ENCODE data around the gene LAPTM5.
"Not testable (repeated sequence)": the region's sequence is repeated elsewhere in the genome, so short reads cannot be mapped to it uniquely, and the experiment has no call there.

LAPTM5 gene

DNA sequence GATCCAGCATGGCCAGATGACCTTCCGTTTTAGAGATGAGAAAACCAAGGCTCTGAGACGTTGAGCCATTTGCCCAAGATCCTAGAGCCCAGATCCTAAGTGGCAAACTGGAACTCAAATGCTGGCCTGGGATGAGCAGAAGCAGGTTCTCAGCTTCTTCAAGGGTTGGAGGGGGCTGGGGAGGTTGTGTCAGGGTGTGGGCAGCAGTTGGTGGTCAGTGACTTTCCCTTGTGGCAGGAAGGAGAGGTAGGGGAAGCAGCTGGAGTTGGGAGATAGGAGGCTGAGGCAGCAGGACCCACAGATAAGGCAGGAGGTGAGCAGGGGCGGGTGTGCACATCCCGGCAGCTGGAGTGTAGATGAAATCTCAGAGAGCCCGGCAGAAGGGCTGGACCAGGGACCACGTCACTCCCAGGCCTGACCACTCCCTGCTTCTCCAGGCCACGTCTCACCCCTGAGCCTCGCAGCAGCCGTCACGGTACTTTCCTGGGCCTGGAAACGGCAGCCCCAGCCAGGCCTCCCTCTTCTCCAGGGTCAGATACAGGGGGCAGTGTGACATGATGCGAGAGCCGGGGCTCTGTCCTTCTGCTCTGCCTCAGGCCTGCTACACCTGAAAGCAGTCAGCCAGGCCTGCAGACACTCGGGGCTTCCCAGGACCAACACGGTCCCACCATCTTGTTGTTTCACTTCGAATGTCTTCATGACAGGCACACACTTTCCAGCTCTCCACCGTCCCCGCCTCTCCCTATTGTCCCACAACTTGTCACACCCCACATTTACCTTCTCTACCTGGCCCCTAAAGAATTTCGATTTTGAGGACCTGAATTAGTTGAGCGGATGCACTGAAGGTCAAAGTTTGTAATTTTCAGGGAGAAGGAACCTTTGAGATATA is 11.5 kb upstream of the LAPTM5 start:
- Mint-ChIP-seq H3K4me1 (peaks cover 33 to 59% of the 10 kb centered on the region in 2 donors), H3K27me3 (no peaks in the 10 kb centered on the region), H3K9me3 (no peaks in the 10 kb centered on the region), H3K4me3 (no peak overlapping the region), H3K36me3 (peaks cover 0 to 1% of the 10 kb centered on the region in 2 donors), H3K27ac (peak overlapping the region; percentile 66)
- DNase-seq (no peak), ATAC-seq (replicated peaks) (no peak)

DNA sequence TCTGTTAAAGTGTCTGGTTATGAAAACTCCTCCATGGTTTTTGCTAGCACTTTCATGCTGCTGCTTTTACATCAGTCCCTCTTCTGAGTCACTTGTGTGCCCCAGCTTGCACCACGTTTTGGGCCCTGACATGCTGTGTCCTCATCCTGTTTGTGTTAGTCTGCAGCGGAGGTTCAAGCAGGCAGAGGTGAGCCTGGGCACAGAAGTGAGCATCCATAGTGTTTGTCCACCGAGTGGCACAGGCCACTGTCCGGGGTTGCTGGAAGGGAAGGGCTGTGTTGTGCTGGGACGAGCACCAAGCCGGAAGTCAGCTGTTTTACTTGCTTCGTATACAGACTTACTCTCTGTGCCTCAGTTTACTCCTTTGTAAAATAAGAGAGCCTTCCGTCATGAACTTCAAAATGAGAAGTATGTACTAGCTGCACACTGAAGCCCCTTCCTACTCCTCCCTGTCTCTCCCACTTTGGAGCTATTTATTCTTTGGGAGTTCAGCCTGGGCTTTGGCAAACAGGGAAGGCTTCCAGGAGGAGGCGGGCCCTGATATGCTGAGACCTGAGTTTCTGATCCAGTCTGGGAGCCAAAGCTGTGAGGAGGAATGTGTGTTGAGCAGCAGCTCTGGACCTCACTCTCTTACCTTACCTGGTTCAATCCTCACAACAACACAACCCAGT is 10.7 kb upstream of the LAPTM5 start:
- peaks cover 34 to 59% of the 10 kb centered on the region in 2 donors for H3K4me1 Mint-ChIP-seq
- ATAC-seq (replicated peaks) = no peak
- no peaks in the 10 kb centered on the region for H3K27me3 Mint-ChIP-seq
- H3K36me3 Mint-ChIP-seq = peaks cover 0 to 1% of the 10 kb centered on the region in 2 donors
- peak overlapping the region; percentile 43 for H3K27ac Mint-ChIP-seq
- no peaks in the 10 kb centered on the region for H3K9me3 Mint-ChIP-seq
- H3K4me3 Mint-ChIP-seq = no peak overlapping the region
- DNase-seq = no peak

GRCh38 chr1:30766948-30767347 is 9.4 kb upstream of the LAPTM5 start:
- not testable (repeated sequence) for ATAC-seq (replicated peaks); H3K9me3 Mint-ChIP-seq; DNase-seq; H3K4me3 Mint-ChIP-seq; H3K27me3 Mint-ChIP-seq; H3K27ac Mint-ChIP-seq; H3K36me3 Mint-ChIP-seq
- H3K4me1 Mint-ChIP-seq = peaks cover 44 to 72% of the 10 kb centered on the region in 2 donors

- Mint-ChIP-seq H3K4me1 (peaks cover 55 to 79% of the 10 kb centered on the region in 2 donors), H3K27me3 (no peaks in the 10 kb centered on the region), H3K27ac (peak overlapping the region; percentile 83), H3K4me3 (no peak overlapping the region), H3K9me3 (no peaks in the 10 kb centered on the region), H3K36me3 (no peaks in the 10 kb centered on the region)
- DNase-seq (no peak), ATAC-seq (replicated peaks) (peak in 1 of 2 donors; percentile 17)
Observed at GRCh38 chr1:30765556-30766434, 8.2 kb upstream of the LAPTM5 start.

DNA sequence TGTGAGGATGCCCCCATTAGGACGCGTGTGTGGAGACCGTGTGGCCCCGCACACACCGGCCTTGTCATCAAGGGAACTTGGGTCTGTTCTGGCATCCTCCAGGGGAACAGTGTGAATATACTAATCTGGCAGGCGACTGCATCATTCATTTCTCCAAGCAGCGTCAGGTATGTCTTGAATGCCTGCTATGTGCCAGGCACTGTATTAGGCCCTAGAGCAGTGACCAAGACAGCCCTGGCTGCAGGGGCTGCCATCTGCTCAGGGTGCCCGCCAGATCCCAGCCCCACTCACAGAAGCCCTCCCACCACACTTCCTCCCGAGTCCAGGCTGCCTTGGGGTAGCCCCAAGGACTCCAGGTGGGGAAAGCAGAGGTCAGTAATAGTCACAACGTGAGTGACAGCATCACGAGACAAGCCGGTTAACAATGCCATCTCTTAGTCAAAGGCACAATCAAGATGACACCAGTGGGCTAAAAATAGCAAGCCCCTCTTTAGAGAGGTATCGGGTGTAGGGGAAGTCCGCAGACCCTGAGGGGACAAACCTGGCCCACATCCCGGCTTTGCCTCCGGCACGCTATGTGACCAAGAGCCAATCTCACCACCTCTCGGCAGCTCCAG is 7.5 kb upstream of the LAPTM5 start:
- peaks cover 61 to 84% of the 10 kb centered on the region in 2 donors for H3K4me1 Mint-ChIP-seq
- DNase-seq = no peak
- peak; percentile 5 to 18 for ATAC-seq (replicated peaks)
- H3K27ac Mint-ChIP-seq = peak overlapping the region; percentile 87
- peak overlapping the region in 1 of 2 donors; percentile 35 for H3K4me3 Mint-ChIP-seq
- H3K9me3 Mint-ChIP-seq = no peaks in the 10 kb centered on the region
- H3K27me3 Mint-ChIP-seq = no peaks in the 10 kb centered on the region
- no peaks in the 10 kb centered on the region for H3K36me3 Mint-ChIP-seq

- Mint-ChIP-seq H3K27me3 (no peaks in the 10 kb centered on the region), H3K4me3 (no peak overlapping the region), H3K27ac (peak overlapping the region; percentile 94)
Observed at GRCh38 chr1:30764396-30764795, 6.8 kb upstream of the LAPTM5 start.

GRCh38 chr1:30763651-30764248 is 6.2 kb upstream of the LAPTM5 start:
- Mint-ChIP-seq H3K27ac (peak overlapping the region; percentile 94), H3K9me3 (no peaks in the 10 kb centered on the region), H3K4me1 (peaks cover 63 to 86% of the 10 kb centered on the region in 2 donors), H3K27me3 (no peaks in the 10 kb centered on the region), H3K4me3 (peak overlapping the region in 1 of 2 donors; percentile 41), H3K36me3 (no peaks in the 10 kb centered on the region)
- no peak for ATAC-seq (replicated peaks)
- no peak for DNase-seq

More at GRCh38 chr1:30764396-30764795, 6.8 kb upstream of the LAPTM5 start:
- ATAC-seq (replicated peaks) (no peak), DNase-seq (no peak)
- Mint-ChIP-seq H3K36me3 (no peaks in the 10 kb centered on the region), H3K9me3 (no peaks in the 10 kb centered on the region), H3K4me1 (peaks cover 65 to 86% of the 10 kb centered on the region in 2 donors)

GRCh38 chr1:30762930-30763650 is 5.5 kb upstream of the LAPTM5 start:
- H3K4me1 Mint-ChIP-seq = peaks cover 66 to 86% of the 10 kb centered on the region in 2 donors

DNA sequence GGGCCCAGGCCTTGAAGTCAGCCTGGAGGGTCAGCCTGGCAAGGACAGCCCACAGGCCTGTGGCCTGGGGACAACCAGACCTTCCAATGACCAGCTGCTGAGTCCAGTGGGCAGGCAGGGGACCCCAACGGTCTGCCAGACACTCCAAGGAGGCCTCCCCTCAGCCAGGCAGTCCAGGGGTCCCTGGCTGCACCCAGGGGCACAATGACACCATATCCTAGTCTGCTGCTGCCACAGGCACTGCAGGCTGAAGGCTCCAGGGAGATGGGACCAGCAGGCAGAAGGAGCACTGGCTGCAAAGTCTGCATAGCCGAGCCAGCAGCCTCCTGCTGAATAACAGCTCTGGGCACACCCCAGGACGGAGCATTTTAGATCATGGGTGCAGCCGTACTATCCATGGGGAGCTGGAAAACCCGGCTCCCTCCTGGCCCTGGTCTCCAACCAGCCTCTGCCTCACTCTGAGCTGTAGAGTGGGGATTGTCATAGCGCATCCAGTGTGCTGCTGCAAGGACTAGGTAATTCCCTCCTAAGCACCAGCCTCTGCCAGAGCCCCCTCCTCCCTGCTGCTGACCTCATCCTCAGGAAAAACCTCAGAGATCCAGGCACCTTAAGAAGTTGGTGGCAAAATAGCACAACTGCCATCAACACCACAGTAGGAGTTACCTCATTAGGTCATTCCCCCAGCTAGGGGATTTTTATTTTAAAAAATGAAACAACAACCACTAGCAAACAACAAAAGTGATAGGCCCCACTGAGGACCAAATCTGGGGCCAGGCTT is 4.8 kb upstream of the LAPTM5 start:
- Mint-ChIP-seq H3K4me1 (peaks cover 70 to 93% of the 10 kb centered on the region in 2 donors), H3K27me3 (no peaks in the 10 kb centered on the region), H3K9me3 (no peaks in the 10 kb centered on the region), H3K4me3 (peak overlapping the region; percentile 67 to 75), H3K27ac (peak overlapping the region; percentile 94), H3K36me3 (peaks cover 3 to 4% of the 10 kb centered on the region in 2 donors)
- ATAC-seq (replicated peaks) (peak; percentile 55 to 56), DNase-seq (no peak)

More at GRCh38 chr1:30762930-30763650, 5.5 kb upstream of the LAPTM5 start:
- no peak for DNase-seq
- H3K27ac Mint-ChIP-seq = peak overlapping the region; percentile 94
- H3K4me3 Mint-ChIP-seq = peak overlapping the region; percentile 67 to 75
- H3K27me3 Mint-ChIP-seq = no peaks in the 10 kb centered on the region
- H3K36me3 Mint-ChIP-seq = no peaks in the 10 kb centered on the region
- ATAC-seq (replicated peaks) = no peak
- no peaks in the 10 kb centered on the region for H3K9me3 Mint-ChIP-seq

DNA sequence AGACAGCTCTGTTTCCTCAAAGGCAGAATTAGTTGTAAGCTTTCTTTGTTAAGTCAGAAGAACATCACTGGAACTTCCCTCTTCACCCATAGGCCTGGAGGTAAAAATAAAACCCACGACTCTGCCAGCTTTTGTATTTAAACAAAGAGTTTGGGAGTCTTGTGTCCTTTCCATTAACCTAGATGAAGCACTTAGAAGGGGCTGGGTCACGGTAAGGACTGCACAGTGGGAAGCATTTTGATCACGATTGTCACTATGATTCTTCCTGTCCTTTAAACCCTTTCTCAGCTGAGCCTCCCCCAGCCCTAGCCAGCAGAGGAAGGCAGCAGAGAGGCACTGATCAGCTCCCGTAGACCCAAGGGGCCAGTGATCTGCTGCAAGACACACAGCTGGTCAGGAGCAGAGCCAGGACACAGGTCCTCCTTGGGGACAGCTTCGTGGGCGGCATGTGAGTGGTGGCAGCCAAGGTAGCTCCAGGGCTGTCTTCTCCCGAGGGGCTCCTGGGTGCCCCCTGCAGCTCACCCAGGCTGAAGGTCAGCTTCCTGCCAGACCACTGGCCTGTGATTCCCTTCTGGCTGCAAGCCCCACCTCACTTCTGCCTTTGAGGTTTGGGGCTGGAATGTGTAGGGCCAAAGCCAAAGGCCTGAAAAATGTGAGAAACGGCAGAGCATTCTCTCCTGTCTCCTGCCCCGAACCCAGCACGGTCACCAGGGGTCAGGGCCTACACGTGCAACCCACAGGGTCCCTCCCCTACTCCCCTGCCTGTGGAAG is 4.0 kb upstream of the LAPTM5 start:
- Mint-ChIP-seq H3K27me3 (no peaks in the 10 kb centered on the region), H3K4me3 (peak overlapping the region; percentile 67 to 75), H3K9me3 (no peaks in the 10 kb centered on the region), H3K4me1 (peaks cover 72 to 100% of the 10 kb centered on the region in 2 donors), H3K27ac (peak overlapping the region; percentile 94), H3K36me3 (peaks cover 11% of the 10 kb centered on the region in 2 donors)
- peak; percentile 9 to 10 for ATAC-seq (replicated peaks)
- DNase-seq = no peak

- Mint-ChIP-seq H3K27ac (peak overlapping the region; percentile 94), H3K27me3 (no peaks in the 10 kb centered on the region), H3K4me1 (peaks cover 69 to 96% of the 10 kb centered on the region in 2 donors), H3K4me3 (peak overlapping the region; percentile 67 to 75), H3K36me3 (peaks cover 16 to 19% of the 10 kb centered on the region in 2 donors), H3K9me3 (no peaks in the 10 kb centered on the region)
- DNase-seq = no peak
- ATAC-seq (replicated peaks) = no peak
Observed at GRCh38 chr1:30760596-30761324, 3.2 kb upstream of the LAPTM5 start.
